Measurements from ENCODE around the gene POLR2A. TPM values are rescaled to one million over a fixed set of nuclear protein-coding genes. Genes with fewer than 3 reads are reported as not detected.
A peak's percentile ranks its signal among the peaks of the same experiment; 100 is the strongest.

The POLR2A gene
- total RNA-seq, 1 donor from 2014 or later: 105 TPM

GRCh38 chr17:7476494-7476893 is 7.7 kb upstream of the POLR2A start:
- H3K4me3 ChIP-seq: no peak overlapping the region
- peak overlapping the region; percentile 99 for H3K27ac ChIP-seq
- intact Hi-C loops (cut with DNase I): no loop called here
- no peaks in the 10 kb centered on the region for H3K9me3 ChIP-seq
- no peak for ATAC-seq
- no peaks in the 10 kb centered on the region for H3K36me3 ChIP-seq
- no peak for TF ChIP-seq CTCF (IDR thresholded peaks at IDR 0.05)
- H3K27me3 ChIP-seq: no peaks in the 10 kb centered on the region
- no peak for DNase-seq
- H3K4me1 ChIP-seq: peaks cover 43% of the 10 kb centered on the region

DNA sequence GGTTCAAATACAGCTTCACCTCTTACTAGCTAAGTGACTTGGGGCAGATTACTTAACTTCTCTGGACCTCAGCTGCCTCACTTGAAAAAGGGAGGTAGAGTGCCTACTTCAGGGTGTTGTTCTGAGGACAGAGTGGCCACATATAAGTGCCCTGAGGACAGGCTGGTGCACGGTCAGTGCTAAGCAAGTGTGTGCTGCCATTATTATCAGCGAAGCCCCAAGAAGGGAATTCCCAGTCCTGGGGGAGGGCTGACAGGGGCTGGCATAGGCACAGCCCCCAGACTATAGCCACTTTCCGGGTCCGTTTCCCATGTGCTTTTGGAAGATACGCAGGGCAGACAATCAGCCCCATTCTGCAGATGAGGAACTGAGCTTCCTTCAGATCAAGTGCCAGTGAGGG is 7.2 kb upstream of the POLR2A start:
- intact Hi-C loops (cut with DNase I): no loop called here
- no peak for TF ChIP-seq CTCF (IDR thresholded peaks at IDR 0.05)
- Histone ChIP-seq H3K27me3 (no peaks in the 10 kb centered on the region), H3K27ac (peak overlapping the region; percentile 99), H3K4me3 (peak overlapping the region; percentile 90), H3K4me1 (peaks cover 38% of the 10 kb centered on the region), H3K9me3 (no peaks in the 10 kb centered on the region), H3K36me3 (no peaks in the 10 kb centered on the region)
- no peak for ATAC-seq
- DNase-seq: no peak

DNA sequence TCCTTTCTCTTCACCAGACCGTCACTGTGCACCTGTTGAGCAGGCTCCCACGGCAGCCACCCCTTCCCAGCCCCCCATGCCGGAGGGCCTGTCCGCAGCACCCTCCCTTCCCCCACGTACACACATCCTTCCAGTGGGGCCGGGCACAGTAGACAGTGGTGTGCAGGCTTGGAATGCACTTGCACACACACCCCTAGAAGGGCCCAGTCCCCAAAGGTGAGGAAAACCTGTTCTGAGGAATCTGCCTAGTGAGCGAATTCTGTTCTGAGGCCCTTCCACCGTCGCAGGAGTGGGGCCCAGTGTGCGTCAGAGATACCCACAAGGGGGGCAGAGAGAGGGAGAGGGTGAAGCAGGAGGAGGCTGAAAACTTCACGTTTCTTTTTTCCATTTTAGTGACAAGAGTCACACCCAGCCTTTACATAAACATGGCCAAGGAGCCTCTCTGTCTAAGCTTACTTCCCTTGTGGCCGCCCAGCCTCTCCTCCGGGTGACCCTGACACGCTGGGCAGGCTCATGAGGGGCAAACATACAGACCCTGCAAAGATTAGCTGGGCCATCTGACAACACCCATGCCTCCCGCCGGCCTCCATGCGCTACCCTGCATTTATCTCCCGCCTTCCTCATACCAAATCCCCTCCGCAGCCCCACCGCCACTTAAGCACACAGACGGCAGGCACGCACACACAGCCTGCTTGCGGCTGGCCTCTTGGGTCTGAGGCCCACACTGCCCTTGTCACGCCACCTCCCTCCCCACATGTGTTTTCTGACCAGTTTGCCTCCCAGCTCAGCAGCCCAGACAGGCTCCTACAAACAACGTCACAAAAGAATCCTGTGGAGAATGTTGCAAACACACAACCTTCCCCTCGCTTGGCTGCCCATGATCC is 6.5 kb upstream of the POLR2A start:
- no peak for TF ChIP-seq CTCF (IDR thresholded peaks at IDR 0.05)
- Histone ChIP-seq H3K4me3 (peak overlapping the region; percentile 90), H3K27me3 (no peaks in the 10 kb centered on the region), H3K27ac (peak overlapping the region; percentile 99), H3K9me3 (no peaks in the 10 kb centered on the region), H3K36me3 (no peaks in the 10 kb centered on the region), H3K4me1 (peaks cover 37% of the 10 kb centered on the region)
- intact Hi-C loops (cut with DNase I): no loop called here
- DNase-seq: peak; percentile 76
- peak; percentile 42 for ATAC-seq

- intact Hi-C loops (cut with DNase I): no loop called here
- H3K4me1 ChIP-seq: peaks cover 37% of the 10 kb centered on the region
- H3K4me3 ChIP-seq: peak overlapping the region; percentile 90
- TF ChIP-seq CTCF (IDR thresholded peaks at IDR 0.05): no peak
- H3K36me3 ChIP-seq: no peaks in the 10 kb centered on the region
- no peaks in the 10 kb centered on the region for H3K9me3 ChIP-seq
- DNase-seq (peak; percentile 85), ATAC-seq (peak; percentile 48)
- peak overlapping the region; percentile 99 for H3K27ac ChIP-seq
- H3K27me3 ChIP-seq: no peaks in the 10 kb centered on the region
Measured at GRCh38 chr17:7478276-7479212, 5.6 kb upstream of the POLR2A start.

DNA sequence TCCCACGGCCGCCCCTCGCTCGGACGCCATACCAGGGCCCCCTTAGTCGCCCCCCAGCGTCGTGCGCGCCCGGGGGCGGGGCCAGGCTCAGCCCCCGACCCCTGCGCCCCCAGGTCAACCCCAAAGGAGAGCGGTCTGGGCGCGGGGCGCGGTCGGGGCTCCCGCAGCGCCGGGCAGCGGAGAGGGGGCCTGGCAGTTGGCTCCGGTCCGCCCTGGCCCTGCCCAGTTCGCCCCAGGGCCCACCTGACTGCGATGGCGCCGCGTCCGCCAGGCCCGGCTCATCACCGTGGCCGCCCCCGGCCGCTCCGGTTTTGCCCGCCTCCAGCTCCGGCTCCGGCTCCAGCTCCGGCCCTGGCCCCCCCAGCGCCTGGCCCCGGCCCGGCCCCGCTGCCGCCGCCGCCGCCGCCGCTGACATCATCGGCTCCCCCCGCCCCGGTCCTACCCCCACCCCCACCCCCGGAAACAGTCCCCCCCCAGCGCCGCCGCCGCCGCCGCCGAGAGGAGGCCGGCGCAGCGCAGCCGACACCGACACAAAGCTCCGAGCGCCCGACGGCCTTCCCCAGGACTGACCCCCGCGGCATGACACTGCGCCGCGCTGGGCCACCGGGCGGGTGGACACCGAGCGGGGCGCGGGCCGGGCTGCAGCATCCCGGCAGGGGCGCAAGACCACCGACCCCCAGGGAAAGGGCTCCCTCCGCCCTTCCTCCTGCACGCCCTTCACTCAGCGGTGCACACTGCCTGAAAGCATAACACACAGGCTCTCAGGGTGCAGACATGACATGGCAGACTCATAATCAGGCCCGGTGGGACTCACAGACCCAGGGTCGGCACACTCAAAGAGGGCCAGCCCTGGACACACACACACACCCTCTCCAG is 4.7 kb upstream of the POLR2A start, which contains the start of gene ZBTB4:
Gene ZBTB4 (minus strand): TSS at position 419 of the 876 bp plus-strand sequence. CDS start 12,830 bp downstream, outside the sequence.
- TF ChIP-seq CTCF (IDR thresholded peaks at IDR 0.05): no peak
- H3K27me3 ChIP-seq: no peaks in the 10 kb centered on the region
- H3K27ac ChIP-seq: peak within 1 kb of the TSS; percentile 99
- H3K36me3 ChIP-seq: no peaks in the 10 kb centered on the region
- intact Hi-C loops (cut with DNase I): no loop called here
- DNase-seq (peak; percentile 87), ATAC-seq (peak; percentile 47)
- H3K4me3 ChIP-seq: peak within 1 kb of the TSS; percentile 90
- H3K9me3 ChIP-seq: no peaks in the 10 kb centered on the region
- H3K4me1 ChIP-seq: peaks cover 37% of the 10 kb centered on the region
